Vein endothelial cell (primary cell): ENCODE measurements around the gene ORC1. TPM values are rescaled to one million over a fixed set of nuclear protein-coding genes. Genes with fewer than 3 reads are reported as not detected.

Experiments used
- total RNA-seq: library from RNA; depleted of rRNA; stranded (reverse); fragments of >200 nt; gene quantifications from 2 replicates; pipeline ENCODE4 v1.2.3, GENCODE V29; 2012

Gene ORC1
- total RNA-seq, result 5.9 and 11.5 TPM in 2 replicates

GRCh38 chr1:52404116-52404974 lies at the start of gene ORC1, which contains the start of gene PRPF38A:
Gene ORC1, minus strand, starts transcription at chr1:52404423. Its CDS starts 2,200 bp downstream, at chr1:52402223.
Gene PRPF38A, plus strand, starts transcription at chr1:52404602. Its CDS starts 148 bp downstream, at chr1:52404750.

GRCh38 chr1:52365746-52366516 lies 38.3 kb downstream of the ORC1 start, which contains the start of gene CC2D1B:
Gene CC2D1B, minus strand, starts transcription at chr1:52366205. Its CDS starts 1,585 bp downstream, at chr1:52364620.

Other genes starting within 250 kb of the ORC1 start
- gene CC2D1B, start 38.2 kb downstream of the ORC1 start, total RNA-seq, result 28.4 and 31.4 TPM in 2 replicates
- gene PRPF38A, start 179 bp upstream of the ORC1 start, total RNA-seq, result 12.4 and 13.4 TPM in 2 replicates
- gene TUT4, start 148.7 kb upstream of the ORC1 start, total RNA-seq, result 22.5 and 30.3 TPM in 2 replicates
- 20.8 and 28.7 TPM in 2 replicates for gene GPX7, start 197.9 kb upstream of the ORC1 start, total RNA-seq
- gene SHISAL2A, start 228.7 kb upstream of the ORC1 start, total RNA-seq, result not detected in 2 replicates